ENCODE measurements around the gene DUSP19. TPM values are rescaled to one million over a fixed set of nuclear protein-coding genes. Genes with fewer than 3 reads are reported as not detected.

DUSP19 gene
- total RNA-seq, 1 donor from 2014 or later, result 0.31 TPM

- ChIA-PET POLR2A (no interaction called here), CTCF (no interaction called here)
- no peak overlapping the region for H3K4me3 Mint-ChIP-seq
- TF ChIP-seq CTCF (IDR thresholded peaks at IDR 0.05), result no peak
- H3K9me3 Mint-ChIP-seq, result no peaks in the 10 kb centered on the region
- ATAC-seq (ENCODE audit: low read depth), result no peak
- intact Hi-C loops (cut with micrococcal nuclease), result no loop called here
- H3K27me3 Mint-ChIP-seq, result peaks cover 26% of the 10 kb centered on the region
- no peak overlapping the region for H3K27ac Mint-ChIP-seq
- no peaks in the 10 kb centered on the region for H3K36me3 Mint-ChIP-seq (ENCODE audit: low read depth)
- H3K4me1 Mint-ChIP-seq, result no peaks in the 10 kb centered on the region
- DNase-seq, result no peak
Observed at GRCh38 chr2:183117226-183117625, 38.7 kb downstream of the DUSP19 start.

GRCh38 chr2:183123117-183123958 lies 44.8 kb downstream of the DUSP19 start:
- intact Hi-C loops (cut with micrococcal nuclease), result loop anchor here (5.0 kb wide), 1 partner anchor 1231 kb away; the partner anchor contains the start of gene ITPRID2
- DNase-seq (no peak), ATAC-seq (ENCODE audit: low read depth) (no peak)
- Mint-ChIP-seq H3K36me3 (ENCODE audit: low read depth) (peaks cover 16% of the 10 kb centered on the region), H3K27ac (peak overlapping the region; percentile 95), H3K9me3 (no peaks in the 10 kb centered on the region), H3K4me1 (peaks cover 29% of the 10 kb centered on the region), H3K27me3 (peaks cover 19% of the 10 kb centered on the region), H3K4me3 (peak overlapping the region; percentile 96)
- no peak for TF ChIP-seq CTCF (IDR thresholded peaks at IDR 0.05)
- ChIA-PET POLR2A (interaction anchor here (1.0 to 1.5 kb wide), 3 partner anchors 406 to 1232 kb away, joined by 3 to 4 read pairs (median 3); partner anchors contain the start of genes DNAJC10 and ITPRID2), CTCF (no interaction called here)

GRCh38 chr2:183123959-183124221 lies 45.3 kb downstream of the DUSP19 start:
- peak overlapping the region; percentile 96 for H3K4me3 Mint-ChIP-seq
- ChIA-PET CTCF (no interaction called here), POLR2A (interaction anchor here (1.0 to 1.5 kb wide), 3 partner anchors 407 to 1232 kb away, joined by 3 to 4 read pairs (median 3); partner anchors contain the start of genes DNAJC10 and ITPRID2)
- DNase-seq, result no peak
- TF ChIP-seq CTCF (IDR thresholded peaks at IDR 0.05), result no peak
- intact Hi-C loops (cut with micrococcal nuclease), result loop anchor here (1.0 to 5.0 kb wide), 4 partner anchors 46 to 1232 kb away; partner anchors contain the start of genes DNAJC10, DUSP19 and ITPRID2
- H3K9me3 Mint-ChIP-seq, result no peaks in the 10 kb centered on the region
- peaks cover 29% of the 10 kb centered on the region for H3K4me1 Mint-ChIP-seq
- peak; percentile 49 for ATAC-seq (ENCODE audit: low read depth)
- peaks cover 21% of the 10 kb centered on the region for H3K36me3 Mint-ChIP-seq (ENCODE audit: low read depth)
- H3K27me3 Mint-ChIP-seq, result peaks cover 13% of the 10 kb centered on the region
- H3K27ac Mint-ChIP-seq, result peak overlapping the region; percentile 95

- peak within 1 kb of the TSS; percentile 95 for H3K27ac Mint-ChIP-seq
- intact Hi-C loops (cut with micrococcal nuclease), result loop anchor here (1.0 to 5.0 kb wide), 4 partner anchors 46 to 1232 kb away; partner anchors contain the start of genes DNAJC10, DUSP19 and ITPRID2
- no peaks in the 10 kb centered on the region for H3K9me3 Mint-ChIP-seq
- no peak for TF ChIP-seq CTCF (IDR thresholded peaks at IDR 0.05)
- peaks cover 11% of the 10 kb centered on the region for H3K27me3 Mint-ChIP-seq
- peaks cover 25% of the 10 kb centered on the region for H3K36me3 Mint-ChIP-seq (ENCODE audit: low read depth)
- H3K4me3 Mint-ChIP-seq, result peak within 1 kb of the TSS; percentile 96
- DNase-seq, result peak; percentile 70
- ATAC-seq (ENCODE audit: low read depth), result peak; percentile 96
- CTCF ChIA-PET, result interaction anchor here (0.8 to 0.9 kb wide), 2 partner anchors 32 to 530 kb away, joined by 3 read pairs; no protein-coding TSS in a partner anchor
- POLR2A ChIA-PET, result interaction anchor here (0.8 to 1.5 kb wide), 5 partner anchors 35 to 1233 kb away, joined by 3 to 4 read pairs (median 3); partner anchors contain the start of genes DNAJC10 and ITPRID2
- peaks cover 29% of the 10 kb centered on the region for H3K4me1 Mint-ChIP-seq
Observed at GRCh38 chr2:183124222-183124956, 45.8 kb downstream of the DUSP19 start, which contains the start of gene NUP35. TSS of gene NUP35 (plus strand) at chr2:183124443. CDS start at chr2:183124458, 15 bp downstream.

Measured in activated B cell treated with CpG ODN at 0.5 μM for 24 hours (primary cell).